Endothelial cell of umbilical vein (primary cell): Measurements from ENCODE around the gene GPR158. TPM values are rescaled to one million over a fixed set of nuclear protein-coding genes. Genes with fewer than 3 reads are reported as not detected.

Source experiments
- BruUV-seq: library from RNA; stranded (reverse); fragments of 400-500 nt; replicated peaks from 2 replicates; lab custom pipeline; 2021; lab: Mats Ljungman, UMichigan
- CTCF ChIA-PET: fragments of 300-600, 350-600 bp; sonication (Branson Sonifier 250); formaldehyde crosslinking; loops from one replicate; lab custom pipeline; 2021; ENCODE audit warnings: antibody characterized with exemption, inconsistent platforms; lab: Charles Lee
- POLR2A ChIA-PET: fragments of 300-600, 350-600 bp; sonication (Branson Sonifier 250); formaldehyde crosslinking; loops from one replicate; lab custom pipeline; 2021; ENCODE audit warnings: antibody characterized with exemption, inconsistent platforms; lab: Charles Lee
- DNase-seq: peaks from one replicate; pipeline ENCODE4 v3.0.0-alpha.2; 2011; ENCODE audit warnings: low read depth, low spot score
- FAIRE-seq: peaks from 2 replicates; lab custom pipeline; 2011; peaks lifted over from hg19 to GRCh38; lab: Jason Lieb, UNC
- H2AFZ ChIP-seq: 2 replicates; pipeline ENCODE4 v1.6.0; 2012; ENCODE audit warnings: low read depth, low read length, control low read depth, inconsistent platforms
- H3K27ac ChIP-seq: 2 replicates; pipeline ENCODE4 v1.5.1; 2011; ENCODE audit warnings: low read depth, mild to moderate bottlenecking, control low read depth, low read length, moderate library complexity; ENCODE audit not compliant: insufficient read depth
- H3K27me3 ChIP-seq, 2 experiments: 2 replicates each; pipeline versions ENCODE4 v1.6.0 to v1.6.1; 2011; ENCODE audit warnings: low read length in 2 of 2, mixed read lengths in 1 of 2; ENCODE audit not compliant: control insufficient read depth in 2 of 2, insufficient read depth in 2 of 2
- H3K36me3 ChIP-seq, 2 experiments: 2 replicates in 1 of 2; 3 replicates in 1 of 2; pipeline ENCODE4 v1.5.1; 2011; ENCODE audit warnings: low read length in 2 of 2, mild to moderate bottlenecking in 1 of 2, moderate library complexity in 1 of 2; ENCODE audit not compliant: control insufficient read depth in 2 of 2, insufficient read depth in 2 of 2; ENCODE audit errors: extremely low read depth in 1 of 2
- H3K4me1 ChIP-seq: 3 replicates; pipeline ENCODE4 v1.5.1; 2011; ENCODE audit warnings: mild to moderate bottlenecking, low read length; ENCODE audit not compliant: control insufficient read depth, insufficient read depth; ENCODE audit errors: extremely low read depth
- H3K4me2 ChIP-seq: 2 replicates; pipeline ENCODE4 v1.6.1; 2011; ENCODE audit warnings: low read length, control low read depth, mixed read lengths; ENCODE audit not compliant: insufficient read depth
- H3K4me3 ChIP-seq, 3 experiments: fragments of 200-600 bp in 1 of 3; sonication (generic), shearing (Covaris generic) in 1 of 3; replicated peaks in 1 of 3; 2 replicates each; pipeline ENCODE4 v1.5.1; 2011 to 2016; ENCODE audit warnings: control low read depth in 3 of 3, low read length in 3 of 3, mild to moderate bottlenecking in 2 of 3, inconsistent platforms in 1 of 3, low read depth in 1 of 3, moderate library complexity in 1 of 3; ENCODE audit not compliant: insufficient read depth in 1 of 3
- H3K79me2 ChIP-seq: 2 replicates; pipeline ENCODE4 v1.6.0; 2012; ENCODE audit warnings: low read length, inconsistent platforms; ENCODE audit not compliant: control insufficient read depth, insufficient read depth
- H3K9ac ChIP-seq: replicated peaks from 2 replicates; pipeline ENCODE3; 2011; ENCODE audit warnings: low read length, control low read depth; ENCODE audit not compliant: insufficient read depth; ENCODE audit errors: extremely low read depth
- H3K9me1 ChIP-seq: replicated peaks from 3 replicates; pipeline ENCODE4 v1.6.0; 2011; ENCODE audit warnings: mild to moderate bottlenecking, low read length; ENCODE audit not compliant: control insufficient read depth, insufficient read depth; ENCODE audit errors: extremely low read depth
- H3K9me3 ChIP-seq: replicated peaks from 2 replicates; pipeline ENCODE4 v1.5.1; 2012; ENCODE audit warnings: low read length, inconsistent platforms; ENCODE audit not compliant: control insufficient read depth, insufficient read depth
- H4K20me1 ChIP-seq: replicated peaks from 2 replicates; pipeline ENCODE3; 2011; ENCODE audit warnings: mild to moderate bottlenecking, low read length; ENCODE audit not compliant: control insufficient read depth, insufficient read depth; ENCODE audit errors: extremely low read depth
- EZH2 ChIP-seq: IDR thresholded peaks from 2 replicates; pipeline ENCODE4 v1.6.1; 2012; ENCODE audit warnings: borderline replicate concordance, low read depth, mild to moderate bottlenecking, moderate library complexity, low read length, inconsistent platforms; ENCODE audit not compliant: severe bottlenecking
- FOS ChIP-seq: IDR thresholded peaks from 2 replicates; pipeline ENCODE4 v1.6.1; 2011; ENCODE audit warnings: mild to moderate bottlenecking, low read length, moderate library complexity, borderline replicate concordance; ENCODE audit not compliant: insufficient read depth
- GATA2 ChIP-seq: IDR thresholded peaks from 2 replicates; pipeline ENCODE4 v1.7.0; 2011; ENCODE audit warnings: low read depth, mild to moderate bottlenecking, moderate library complexity, mixed read lengths, low read length; ENCODE audit not compliant: insufficient read length, insufficient read depth
- JUN ChIP-seq: IDR thresholded peaks from 2 replicates; pipeline ENCODE4 v1.6.1; 2011; ENCODE audit warnings: borderline replicate concordance, low read depth; ENCODE audit not compliant: insufficient read length, insufficient read depth
- MYC ChIP-seq: IDR thresholded peaks from one replicate; pipeline ENCODE4 v1.6.1; 2011; ENCODE audit warnings: mild to moderate bottlenecking, low read depth, low read length
- POLR2A ChIP-seq: IDR thresholded peaks from 2 replicates; pipeline ENCODE4 v1.6.1; 2012; ENCODE audit warnings: low read depth, mild to moderate bottlenecking, control low read depth, low read length
- POLR2AphosphoS5 ChIP-seq: IDR thresholded peaks from 2 replicates; pipeline ENCODE4 v1.6.1; 2012; ENCODE audit warnings: low read depth, mild to moderate bottlenecking, control low read depth, low read length, moderate library complexity; ENCODE audit not compliant: insufficient read depth
- dilution Hi-C: fragments of 300-500 bp; cut with MboI; formaldehyde crosslinking; loops from one replicate; pipeline ENCODE4 v1.15.0; 2019; ENCODE audit warnings: low sequenced_read_pairs; ENCODE audit not compliant: extremely low pct_ligation_motif_present
- intact Hi-C: fragments of 100-400 bp; cut with micrococcal nuclease; formaldehyde crosslinking; loops from one replicate; pipeline ENCODE4 v1.10.0; 2022
- polyA plus RNA-seq, 4 experiments: library from polyadenylated mRNA; depleted of rRNA in 3 of 4; stranded (reverse) in 3 of 4; unstranded in 1 of 4; fragments of >200 nt; gene quantifications; 2 replicates each; pipeline versions ENCODE4 v1.2.1 to v1.2.3, GENCODE V29; 2011 to 2012; ENCODE audit warnings: missing spikeins in 1 of 4
- total RNA-seq: library from RNA; stranded (reverse); gene quantifications from 2 replicates; pipeline ENCODE4 v1.2.3, GENCODE V29; 2021
- TF ChIP-seq, protein P1 (sequence below): IDR thresholded peaks from 2 replicates; pipeline ENCODE4 v1.6.1; 2011; ENCODE audit not compliant: insufficient read depth, insufficient read length
- TF ChIP-seq, protein P2 (sequence below), 2 donors: IDR thresholded peaks; 1 replicate in 1 of 2; 2 replicates in 1 of 2; pipeline ENCODE4 v1.5.1; 2011; ENCODE audit warnings: low read length in 2 of 2, mild to moderate bottlenecking in 2 of 2, moderate library complexity in 2 of 2, control low read depth in 1 of 2, inconsistent platforms in 1 of 2, low read depth in 1 of 2; ENCODE audit not compliant: insufficient read depth in 1 of 2; ENCODE audit errors: extremely low read depth in 1 of 2

The GPR158 gene
- total and polyA plus RNA-seq, 2 donors (not counting 3 experiments of a cell fraction or from before 2014, with no cell fraction given), result not detected

DNA sequence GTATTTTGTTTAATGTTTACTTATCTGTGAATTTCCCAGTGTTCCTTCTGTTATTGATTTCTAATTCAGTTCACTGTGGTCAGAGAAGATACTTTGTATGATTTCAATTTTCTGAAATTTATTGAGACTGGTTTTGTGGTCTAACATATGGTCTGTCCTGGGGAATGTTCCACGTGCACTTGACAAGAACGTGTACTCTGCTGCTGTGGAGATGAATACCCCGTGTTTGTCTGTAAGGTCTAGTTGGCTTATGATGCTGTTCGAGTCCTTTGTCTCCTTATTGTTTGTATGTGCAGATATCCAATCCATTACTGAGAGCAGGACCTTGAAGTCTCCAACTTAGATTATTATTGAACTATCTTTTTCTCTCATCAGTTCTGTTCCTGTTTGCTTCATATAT lies 387.7 kb downstream of the GPR158 start:
- Histone ChIP-seq H2AFZ (no peak overlapping the region), H3K27ac (no peak overlapping the region), H3K79me2 (no peaks in the 10 kb centered on the region), H3K4me3 (no peak overlapping the region), H3K4me2 (no peak overlapping the region), H4K20me1 (no peaks in the 10 kb centered on the region), H3K27me3 (no peaks in the 10 kb centered on the region), H3K9me1 (no peaks in the 10 kb centered on the region), H3K4me1 (peaks cover under 1% of the 10 kb centered on the region), H3K36me3 (no peaks in the 10 kb centered on the region), H3K9me3 (no peaks in the 10 kb centered on the region), H3K9ac (no peak overlapping the region)
- FAIRE-seq, result no peak
- dilution Hi-C loops, result no loop called here
- ChIA-PET CTCF (no interaction called here), POLR2A (no interaction called here)
- no peak for DNase-seq
- no TSS peak for BruUV-seq
- TF ChIP-seq JUN (no peak), POLR2AphosphoS5 (no peak), EZH2 (no peak), MYC (no peak), FOS (no peak), GATA2 (no peak), POLR2A (no peak)
- TF ChIP-seq, protein P1, sequence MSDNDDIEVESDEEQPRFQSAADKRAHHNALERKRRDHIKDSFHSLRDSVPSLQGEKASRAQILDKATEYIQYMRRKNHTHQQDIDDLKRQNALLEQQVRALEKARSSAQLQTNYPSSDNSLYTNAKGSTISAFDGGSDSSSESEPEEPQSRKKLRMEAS, result no peak
- intact Hi-C loops, result no loop called here

DNA sequence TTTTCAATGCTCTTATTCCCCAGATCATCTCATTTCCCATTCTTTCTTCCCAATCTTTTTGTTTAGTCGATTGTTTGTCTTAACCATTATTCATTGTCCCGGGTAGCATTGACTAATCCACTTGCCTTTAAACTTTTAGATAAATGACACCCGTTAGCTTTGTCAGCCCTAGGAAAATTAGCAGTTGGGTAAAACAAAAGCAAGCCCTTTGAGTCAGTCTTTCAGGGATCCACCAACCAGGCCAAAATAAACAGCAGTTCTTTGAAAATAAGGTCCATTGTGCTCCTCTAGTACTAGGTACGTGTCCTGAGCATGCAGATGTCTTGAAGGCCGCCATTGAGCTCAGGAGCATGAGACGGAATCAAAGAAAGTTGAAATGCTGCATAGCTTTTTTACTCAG lies 389.6 kb downstream of the GPR158 start:
- DNase-seq, result peak; percentile 9
- dilution Hi-C loops (no loop called here), intact Hi-C loops (no loop called here)
- no peaks in the 10 kb centered on the region for H3K4me1 ChIP-seq
- peaks cover 0 to 2% of the 10 kb centered on the region in 2 experiments for H3K27me3 ChIP-seq
- H3K9me3 ChIP-seq, result no peaks in the 10 kb centered on the region
- TF ChIP-seq, protein P2, sequence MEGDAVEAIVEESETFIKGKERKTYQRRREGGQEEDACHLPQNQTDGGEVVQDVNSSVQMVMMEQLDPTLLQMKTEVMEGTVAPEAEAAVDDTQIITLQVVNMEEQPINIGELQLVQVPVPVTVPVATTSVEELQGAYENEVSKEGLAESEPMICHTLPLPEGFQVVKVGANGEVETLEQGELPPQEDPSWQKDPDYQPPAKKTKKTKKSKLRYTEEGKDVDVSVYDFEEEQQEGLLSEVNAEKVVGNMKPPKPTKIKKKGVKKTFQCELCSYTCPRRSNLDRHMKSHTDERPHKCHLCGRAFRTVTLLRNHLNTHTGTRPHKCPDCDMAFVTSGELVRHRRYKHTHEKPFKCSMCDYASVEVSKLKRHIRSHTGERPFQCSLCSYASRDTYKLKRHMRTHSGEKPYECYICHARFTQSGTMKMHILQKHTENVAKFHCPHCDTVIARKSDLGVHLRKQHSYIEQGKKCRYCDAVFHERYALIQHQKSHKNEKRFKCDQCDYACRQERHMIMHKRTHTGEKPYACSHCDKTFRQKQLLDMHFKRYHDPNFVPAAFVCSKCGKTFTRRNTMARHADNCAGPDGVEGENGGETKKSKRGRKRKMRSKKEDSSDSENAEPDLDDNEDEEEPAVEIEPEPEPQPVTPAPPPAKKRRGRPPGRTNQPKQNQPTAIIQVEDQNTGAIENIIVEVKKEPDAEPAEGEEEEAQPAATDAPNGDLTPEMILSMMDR (IDR thresholded peaks at IDR 0.05; ENCODE audit: extremely low read depth in 1 of 2, insufficient read depth in 1 of 2, low read depth in 1 of 2, low read length in 2 of 2), result no peak
- no peak for TF ChIP-seq POLR2A
- TF ChIP-seq, protein P1, result no peak
- TF ChIP-seq MYC, result no peak
- no peak overlapping the region for H2AFZ ChIP-seq
- H3K4me2 ChIP-seq, result no peak overlapping the region
- H3K79me2 ChIP-seq, result no peaks in the 10 kb centered on the region
- BruUV-seq, result no TSS peak
- CTCF ChIA-PET, result no interaction called here
- H3K4me3 ChIP-seq, result no peak overlapping the region
- H3K9ac ChIP-seq, result no peak overlapping the region
- H3K36me3 ChIP-seq, result no peaks in the 10 kb centered on the region
- no peaks in the 10 kb centered on the region for H3K9me1 ChIP-seq
- H3K27ac ChIP-seq, result no peak overlapping the region
- FAIRE-seq, result no peak
- no peaks in the 10 kb centered on the region for H4K20me1 ChIP-seq
- POLR2A ChIA-PET, result no interaction called here
